ENCODE measurements around the gene TMOD1.
A peak's percentile ranks its signal among the peaks of the same experiment; 100 is the strongest.

TMOD1 gene

DNA sequence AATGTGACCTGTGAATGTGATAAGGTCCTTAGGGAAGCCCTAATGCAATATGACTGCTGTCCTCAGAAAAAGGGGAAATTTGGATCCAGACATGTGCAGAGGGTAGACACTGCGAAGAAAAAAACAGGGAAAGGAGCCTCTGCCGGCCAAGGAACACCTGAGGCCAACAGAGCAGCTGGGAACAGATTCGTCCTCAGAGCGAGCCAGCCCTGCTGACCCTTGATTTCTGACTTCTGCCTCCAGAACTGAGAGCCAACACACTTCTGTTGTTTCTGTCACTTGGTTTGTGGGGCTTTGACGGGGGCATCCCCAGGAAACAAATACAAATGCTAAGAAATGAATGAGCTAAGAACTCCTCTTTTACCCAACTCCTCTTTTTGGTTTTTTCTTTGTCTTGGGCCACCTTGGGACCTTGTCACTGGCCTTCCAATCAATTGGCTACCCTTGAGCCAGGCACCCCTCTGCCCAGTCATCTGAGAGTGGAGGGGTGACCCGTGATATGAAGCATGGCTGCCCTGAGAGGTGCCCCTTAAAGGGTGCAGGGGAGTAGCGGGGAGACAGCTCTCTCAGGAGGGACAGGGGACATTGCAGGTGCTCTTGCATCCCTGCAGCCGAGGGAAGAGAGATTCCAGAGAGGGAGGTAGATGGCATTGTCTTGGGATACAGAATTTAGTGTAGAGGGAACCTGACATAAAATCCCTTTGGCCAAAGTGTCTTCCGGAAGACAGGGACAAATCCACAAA lies 16.9 kb downstream of the TMOD1 start:
- DNase-seq (ENCODE audit: low read depth), result no peak

DNA sequence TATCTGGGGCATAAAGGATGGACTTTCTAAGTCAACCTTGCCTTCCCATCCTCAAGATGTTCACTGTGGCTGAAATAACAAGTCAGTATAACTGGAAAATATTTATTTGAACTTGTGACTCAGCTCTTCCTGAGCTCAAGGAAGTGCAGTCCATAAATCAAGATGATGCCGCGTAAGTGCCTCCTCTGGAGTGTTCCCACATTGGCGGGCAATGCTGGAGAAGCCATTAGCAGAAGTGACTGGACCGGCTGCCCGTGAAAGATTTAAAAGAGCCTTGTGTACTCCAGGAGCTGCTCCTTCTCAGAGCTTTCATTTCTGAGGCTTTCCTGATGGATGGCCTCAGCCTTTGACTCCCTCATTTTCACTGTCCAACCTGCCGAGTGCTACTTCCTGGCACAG lies 17.4 kb downstream of the TMOD1 start:
- peak; percentile 37 for DNase-seq (ENCODE audit: low read depth)

DNA sequence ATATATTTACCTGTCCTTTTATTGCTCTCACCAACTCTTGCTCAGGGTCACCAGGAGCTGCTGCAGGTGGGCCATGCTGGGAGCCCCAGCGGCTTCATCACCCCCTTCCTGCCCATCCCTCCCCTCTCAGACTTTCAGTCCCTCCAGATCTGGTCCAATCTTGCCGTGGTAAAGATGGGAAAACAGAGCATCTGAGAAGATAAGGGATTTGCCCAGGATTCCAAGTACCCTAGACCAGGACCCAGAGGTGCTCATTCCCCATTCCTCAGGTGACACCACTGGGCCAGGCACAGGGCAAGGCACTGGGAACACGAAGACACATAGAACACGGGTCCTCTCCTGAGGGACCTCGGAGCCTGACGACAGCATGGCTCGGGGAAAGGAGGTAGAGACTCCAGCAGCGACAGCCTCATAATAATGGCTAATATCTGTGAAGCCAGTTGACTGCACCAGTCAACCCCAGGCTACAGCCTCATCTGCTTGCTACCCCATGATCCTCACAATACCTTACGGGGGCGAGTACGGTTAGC lies 18.0 kb downstream of the TMOD1 start:
- DNase-seq (ENCODE audit: low read depth), result no peak

DNA sequence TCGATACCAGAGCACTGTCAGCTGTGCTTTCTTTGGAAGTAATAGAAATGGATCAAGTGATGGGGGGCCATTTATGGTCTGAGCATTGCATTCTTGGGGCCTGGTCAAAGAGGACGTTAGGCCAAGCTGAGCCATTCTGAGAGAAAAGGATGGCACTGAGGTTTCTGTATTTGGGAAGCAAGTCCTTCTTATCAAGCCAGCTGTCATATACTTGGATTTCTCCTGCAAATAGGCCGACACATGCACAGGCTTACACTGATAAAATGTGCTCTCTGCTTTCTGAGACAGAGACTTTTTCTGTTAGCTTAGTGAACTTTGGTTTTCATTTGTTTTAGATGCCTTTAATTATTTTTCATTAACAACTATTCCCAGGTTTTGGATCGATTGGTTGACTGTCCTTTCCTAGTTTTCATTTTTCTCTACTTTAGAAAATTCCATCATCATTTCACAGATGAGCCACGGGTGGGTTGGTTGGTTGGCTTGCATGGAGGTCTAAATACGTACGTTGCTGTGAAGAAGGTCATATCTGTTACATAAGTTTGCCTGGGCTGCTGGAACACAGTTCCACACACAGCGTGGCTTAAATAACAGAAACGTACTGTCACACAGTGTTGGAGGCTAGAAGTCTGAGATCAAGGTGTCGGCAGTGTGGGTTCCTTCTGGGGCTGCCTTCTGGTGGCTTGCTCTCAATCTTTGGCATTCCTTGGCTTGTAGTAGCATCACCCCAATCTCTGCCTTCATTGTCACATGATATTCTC lies 20.3 kb downstream of the TMOD1 start:
- DNase-seq (ENCODE audit: low read depth), result no peak

GRCh38 chr9:97524424-97524823 lies 23.0 kb downstream of the TMOD1 start:
- DNase-seq (ENCODE audit: low read depth), result no peak

- DNase-seq (ENCODE audit: low read depth), result no peak
Observed at GRCh38 chr9:97525451-97525850, 24.0 kb downstream of the TMOD1 start.

DNA sequence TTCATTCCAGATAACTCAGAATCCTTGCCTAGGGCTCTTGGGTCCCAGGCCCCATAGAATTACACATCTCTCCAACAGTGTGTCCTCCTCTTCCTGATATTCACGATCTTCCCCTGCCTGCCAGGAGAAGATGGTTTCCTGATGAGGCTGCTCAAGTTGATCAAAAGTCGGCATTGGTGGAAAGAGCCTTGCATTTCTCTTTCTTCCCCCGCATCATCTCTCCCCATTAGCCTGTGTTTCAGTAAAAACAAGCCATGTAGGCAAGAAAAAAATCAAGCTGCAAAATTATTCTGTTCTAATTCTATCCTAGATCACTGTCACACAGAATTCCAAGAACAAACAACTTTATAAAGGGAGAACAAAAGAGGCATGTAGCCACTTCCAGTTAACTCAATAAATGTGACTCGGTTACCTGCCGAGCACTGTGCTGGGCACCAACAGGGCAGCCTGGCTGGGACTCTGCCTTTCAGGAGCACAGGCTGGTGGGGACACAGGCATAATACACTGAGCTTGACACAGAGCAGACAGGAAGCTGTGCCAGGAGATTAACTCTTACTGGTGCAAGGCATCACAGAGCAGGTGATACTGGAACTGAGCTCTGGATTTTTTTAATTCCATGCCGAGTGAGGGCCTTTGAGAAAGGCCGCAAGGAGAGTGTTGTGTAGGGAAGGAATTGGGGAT lies 25.6 kb downstream of the TMOD1 start:
- DNase-seq (ENCODE audit: low read depth), result no peak

- DNase-seq (ENCODE audit: low read depth), result no peak
Observed at GRCh38 chr9:97527626-97528528, 26.4 kb downstream of the TMOD1 start.

DNA sequence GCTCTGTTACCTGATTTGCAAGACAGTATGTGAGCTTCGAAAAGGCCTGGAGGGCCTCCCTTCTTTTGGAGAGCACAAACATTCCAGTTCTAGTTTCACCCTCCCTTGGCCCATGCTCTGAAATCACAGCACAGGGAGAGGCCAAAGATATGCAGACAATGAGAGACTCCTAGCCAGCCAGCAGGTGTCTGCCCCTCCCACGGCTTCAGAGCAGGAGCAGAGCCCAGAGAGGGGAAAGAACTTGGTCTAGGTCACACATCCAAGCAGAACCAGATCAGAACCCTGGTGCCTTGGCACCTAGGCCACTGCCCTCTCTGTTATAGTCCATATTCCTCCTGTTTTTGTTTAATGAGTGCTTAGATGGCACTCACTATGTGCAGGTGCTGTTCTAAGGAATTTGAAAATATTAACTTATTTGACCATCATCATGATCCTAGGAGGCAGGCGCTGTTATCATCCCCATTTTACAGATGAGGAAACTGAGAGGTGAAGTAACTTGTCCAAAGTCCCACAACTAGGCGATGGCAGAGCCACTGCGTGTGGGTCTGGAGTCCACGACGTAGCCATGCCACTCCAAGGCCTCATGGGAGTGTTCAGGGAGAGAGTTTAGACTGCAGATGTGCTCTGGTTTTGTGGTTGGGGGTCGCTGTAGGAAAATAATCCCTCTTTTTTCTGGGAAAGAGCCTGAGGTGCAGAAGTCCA lies 27.2 kb downstream of the TMOD1 start:
- DNase-seq (ENCODE audit: low read depth), result no peak

DNA sequence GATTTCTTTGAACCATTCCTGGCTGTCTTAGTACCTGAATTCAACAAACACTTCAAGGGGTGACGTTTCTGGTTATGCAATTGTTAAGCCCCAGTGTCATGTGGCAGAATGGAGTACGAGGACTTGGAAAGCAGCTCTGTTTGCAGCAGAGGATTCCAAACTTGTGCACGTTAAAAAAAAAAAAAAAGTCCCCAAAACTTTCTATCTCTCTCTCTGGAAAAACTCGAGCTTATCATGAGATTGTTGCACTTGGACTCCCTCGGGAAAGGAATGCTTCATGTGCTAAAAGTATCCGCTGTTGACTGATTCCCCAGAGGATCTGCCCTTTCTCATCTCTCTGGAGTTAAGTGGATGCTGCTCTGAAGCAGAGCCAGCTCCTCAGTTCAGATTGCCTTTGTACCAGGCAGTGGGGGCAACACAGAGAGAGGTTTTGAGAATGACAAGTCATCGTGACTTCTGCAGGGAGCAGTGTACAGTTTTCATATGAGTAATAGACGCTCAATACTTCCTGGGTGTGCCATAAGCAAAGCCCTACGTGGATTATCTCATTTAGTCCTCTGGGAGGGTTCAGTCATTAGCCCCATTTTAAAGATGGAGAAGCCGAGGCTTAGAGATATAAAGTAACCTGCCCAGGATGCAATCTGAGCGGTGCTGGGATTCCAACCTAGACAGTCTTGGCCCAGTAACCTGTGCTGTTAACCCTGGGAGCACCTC lies 28.1 kb downstream of the TMOD1 start:
- DNase-seq (ENCODE audit: low read depth), result no peak

GRCh38 chr9:97531888-97532376 lies 30.5 kb downstream of the TMOD1 start:
- DNase-seq (ENCODE audit: low read depth), result no peak

DNA sequence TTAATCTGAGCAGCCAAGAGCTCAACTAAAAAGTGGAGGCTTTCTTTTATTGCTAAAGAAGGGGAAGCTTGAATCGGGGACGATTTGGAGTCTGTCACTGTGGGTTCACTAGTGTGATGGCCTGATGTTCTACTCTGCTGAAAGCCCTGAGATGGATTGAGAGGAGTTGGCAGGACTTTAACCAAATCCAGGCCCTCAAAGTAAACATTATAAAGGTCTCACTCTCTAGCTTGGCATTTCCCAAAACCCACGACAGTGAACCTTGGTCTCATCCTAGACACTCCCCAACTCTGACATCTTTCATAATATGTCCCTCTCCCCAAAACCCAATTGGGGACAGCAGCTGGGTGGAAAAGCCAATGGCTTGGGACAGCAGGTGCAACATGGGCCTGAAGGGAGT lies 32.7 kb downstream of the TMOD1 start:
- no peak for DNase-seq (ENCODE audit: low read depth)

- no peak for DNase-seq (ENCODE audit: low read depth)
Observed at GRCh38 chr9:97534961-97535594, 33.6 kb downstream of the TMOD1 start.

GRCh38 chr9:97535771-97536170 lies 34.3 kb downstream of the TMOD1 start:
- DNase-seq (ENCODE audit: low read depth), result no peak

DNA sequence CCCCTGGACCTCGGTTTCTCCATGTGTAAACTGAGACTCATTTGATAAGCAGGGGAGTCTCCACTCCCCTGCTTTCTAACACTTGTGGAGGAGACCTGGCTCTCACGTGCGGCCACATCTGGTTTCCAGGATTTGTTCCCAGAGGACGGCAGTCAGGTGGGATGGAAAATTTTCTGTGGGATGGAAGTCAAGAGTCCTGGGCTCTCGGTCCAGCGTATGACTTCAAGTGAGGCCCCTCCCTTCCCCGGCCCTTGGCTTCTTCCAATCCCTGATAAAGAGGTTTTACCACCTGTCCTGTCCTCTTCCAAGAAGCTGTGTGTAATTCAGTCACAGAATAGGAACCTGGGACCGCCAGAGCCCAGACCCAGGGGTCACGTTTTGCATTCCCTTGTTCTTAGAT lies 35.0 kb downstream of the TMOD1 start:
- no peak for DNase-seq (ENCODE audit: low read depth)

GRCh38 chr9:97543561-97543960 lies 42.1 kb downstream of the TMOD1 start:
- DNase-seq (ENCODE audit: low read depth), result no peak

DNA sequence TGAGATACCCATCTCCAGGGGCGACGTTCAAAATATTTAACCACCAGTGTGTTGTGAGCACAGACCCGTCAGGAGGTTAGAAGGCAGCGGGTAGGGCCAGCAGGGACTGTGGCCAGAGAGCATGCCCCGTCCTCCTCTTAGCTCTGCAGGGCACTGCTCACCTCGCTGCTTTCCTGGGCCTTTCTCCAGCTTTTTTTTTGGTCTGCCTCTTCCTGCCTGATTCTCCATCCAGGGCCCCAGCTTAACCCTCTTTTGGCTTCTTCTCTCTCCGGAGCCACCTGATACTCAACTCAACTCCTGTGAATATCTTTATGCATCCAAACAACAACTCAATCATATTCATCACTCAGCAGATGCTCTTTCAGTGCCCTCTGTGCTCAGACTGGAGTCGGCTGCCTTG lies 44.0 kb downstream of the TMOD1 start:
- no peak for DNase-seq (ENCODE audit: low read depth)

- no peak for DNase-seq (ENCODE audit: low read depth)
Observed at GRCh38 chr9:97547098-97547829, 45.8 kb downstream of the TMOD1 start.

DNA sequence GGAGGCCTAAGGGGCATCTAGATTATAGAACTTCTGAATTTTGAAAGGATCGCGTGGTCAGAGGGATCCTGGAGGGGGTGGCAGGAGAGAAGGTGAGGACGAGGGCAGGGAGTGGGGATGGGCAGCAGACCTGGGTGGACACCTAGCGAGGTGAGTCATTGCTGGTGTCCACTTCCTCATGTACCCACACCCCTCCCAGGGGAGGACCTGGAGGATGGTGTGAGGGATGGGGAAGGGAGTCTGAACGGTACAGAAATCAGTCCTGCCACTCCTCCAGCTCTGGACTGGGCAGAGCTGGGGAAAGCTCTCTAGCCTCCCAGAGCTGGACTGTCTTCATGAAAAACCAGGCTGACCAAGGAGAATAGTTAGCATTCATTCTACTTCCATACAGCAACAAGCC lies 46.9 kb downstream of the TMOD1 start:
- no peak for DNase-seq (ENCODE audit: low read depth)

Measured in HS-5 (cell line).